IPS-15b (cell line): ENCODE measurements around the gene MARCHF3.
"Not testable (repeated sequence)": the region's sequence is repeated elsewhere in the genome, so short reads cannot be mapped to it uniquely, and the experiment has no call there.

ENCODE experiments used
- H3K27me3 ChIP-seq: one replicate; pipeline ENCODE4 v1.6.1; 2013; ENCODE audit warnings: low read length; ENCODE audit not compliant: control insufficient read depth, insufficient read depth
- H3K36me3 ChIP-seq: one replicate; pipeline ENCODE4 v1.6.1; 2013; ENCODE audit warnings: low read length; ENCODE audit not compliant: control insufficient read depth, insufficient read depth
- H3K4me1 ChIP-seq: one replicate; pipeline ENCODE4 v1.6.1; 2013; ENCODE audit warnings: mild to moderate bottlenecking, low read length; ENCODE audit not compliant: control insufficient read depth, insufficient read depth
- H3K4me3 ChIP-seq: one replicate; pipeline ENCODE4 v1.5.1; 2013; ENCODE audit warnings: low read depth, low read length
- H3K9ac ChIP-seq: one replicate; pipeline ENCODE4 v1.6.1; 2013; ENCODE audit warnings: low read depth, mild to moderate bottlenecking, low read length
- H3K9me3 ChIP-seq: one replicate; pipeline ENCODE4 v1.6.1; 2013; ENCODE audit warnings: mild to moderate bottlenecking, low read length; ENCODE audit not compliant: control insufficient read depth, insufficient read depth

MARCHF3 gene

GRCh38 chr5:127063257-127063913, 33.0 kb upstream of the MARCHF3 start:
- no peak overlapping the region for H3K4me3 ChIP-seq
- H3K9ac ChIP-seq: no peak overlapping the region
- H3K27me3 ChIP-seq: no peaks in the 10 kb centered on the region
- H3K4me1 ChIP-seq: no peaks in the 10 kb centered on the region
- H3K36me3 ChIP-seq: no peaks in the 10 kb centered on the region
- no peaks in the 10 kb centered on the region for H3K9me3 ChIP-seq

- Histone ChIP-seq H3K4me1 (no peaks in the 10 kb centered on the region), H3K4me3 (no peak overlapping the region)
These were observed 31.6 kb upstream of the MARCHF3 start for GRCh38 chr5:127061956-127062355.

GRCh38 chr5:127061537-127061936, 31.2 kb upstream of the MARCHF3 start:
- no peaks in the 10 kb centered on the region for H3K36me3 ChIP-seq
- H3K27me3 ChIP-seq: no peaks in the 10 kb centered on the region
- H3K4me3 ChIP-seq: no peak overlapping the region
- no peak overlapping the region for H3K9ac ChIP-seq
- no peaks in the 10 kb centered on the region for H3K9me3 ChIP-seq
- H3K4me1 ChIP-seq: no peaks in the 10 kb centered on the region

More at GRCh38 chr5:127061956-127062355, 31.6 kb upstream of the MARCHF3 start:
- no peaks in the 10 kb centered on the region for H3K9me3 ChIP-seq
- H3K27me3 ChIP-seq: no peaks in the 10 kb centered on the region
- no peaks in the 10 kb centered on the region for H3K36me3 ChIP-seq
- no peak overlapping the region for H3K9ac ChIP-seq

GRCh38 chr5:127060470-127060985, 30.2 kb upstream of the MARCHF3 start:
- Histone ChIP-seq H3K27me3 (no peaks in the 10 kb centered on the region), H3K9me3 (no peaks in the 10 kb centered on the region), H3K9ac (no peak overlapping the region), H3K4me3 (no peak overlapping the region), H3K4me1 (no peaks in the 10 kb centered on the region), H3K36me3 (no peaks in the 10 kb centered on the region)

GRCh38 chr5:127056896-127057295, 26.5 kb upstream of the MARCHF3 start:
- Histone ChIP-seq H3K4me1 (no peaks in the 10 kb centered on the region), H3K9ac (no peak overlapping the region), H3K36me3 (no peaks in the 10 kb centered on the region), H3K9me3 (no peaks in the 10 kb centered on the region), H3K27me3 (no peaks in the 10 kb centered on the region), H3K4me3 (no peak overlapping the region)

- H3K9me3 ChIP-seq: no peaks in the 10 kb centered on the region
- no peaks in the 10 kb centered on the region for H3K36me3 ChIP-seq
- no peak overlapping the region for H3K4me3 ChIP-seq
- H3K27me3 ChIP-seq: no peaks in the 10 kb centered on the region
- H3K9ac ChIP-seq: no peak overlapping the region
- no peaks in the 10 kb centered on the region for H3K4me1 ChIP-seq
These were observed 25.7 kb upstream of the MARCHF3 start for GRCh38 chr5:127055880-127056653.

- H3K4me3 ChIP-seq, H3K9ac ChIP-seq, H3K9me3 ChIP-seq, H3K36me3 ChIP-seq, H3K27me3 ChIP-seq, H3K4me1 ChIP-seq: not testable (repeated sequence)
These were observed 23.2 kb upstream of the MARCHF3 start for GRCh38 chr5:127053551-127053950.

GRCh38 chr5:127053049-127053448, 22.7 kb upstream of the MARCHF3 start:
- no peaks in the 10 kb centered on the region for H3K9me3 ChIP-seq
- H3K9ac ChIP-seq: no peak overlapping the region
- H3K4me3 ChIP-seq: no peak overlapping the region
- no peaks in the 10 kb centered on the region for H3K27me3 ChIP-seq
- no peaks in the 10 kb centered on the region for H3K36me3 ChIP-seq
- no peaks in the 10 kb centered on the region for H3K4me1 ChIP-seq

- Histone ChIP-seq H3K4me3 (no peak overlapping the region), H3K36me3 (no peaks in the 10 kb centered on the region), H3K4me1 (no peaks in the 10 kb centered on the region), H3K9me3 (no peaks in the 10 kb centered on the region), H3K27me3 (no peaks in the 10 kb centered on the region), H3K9ac (no peak overlapping the region)
These were observed 21.2 kb upstream of the MARCHF3 start for GRCh38 chr5:127051591-127051990.

GRCh38 chr5:127046343-127047072, 16.1 kb upstream of the MARCHF3 start:
- Histone ChIP-seq H3K36me3 (no peaks in the 10 kb centered on the region), H3K4me1 (peaks cover 9% of the 10 kb centered on the region), H3K4me3 (no peak overlapping the region), H3K27me3 (no peaks in the 10 kb centered on the region), H3K9ac (no peak overlapping the region), H3K9me3 (no peaks in the 10 kb centered on the region)

GRCh38 chr5:127042593-127042992, 12.2 kb upstream of the MARCHF3 start:
- H3K36me3 ChIP-seq: no peaks in the 10 kb centered on the region
- H3K9me3 ChIP-seq: no peaks in the 10 kb centered on the region
- no peaks in the 10 kb centered on the region for H3K27me3 ChIP-seq
- peaks cover 25% of the 10 kb centered on the region for H3K4me1 ChIP-seq
- no peak overlapping the region for H3K4me3 ChIP-seq
- H3K9ac ChIP-seq: no peak overlapping the region
